ENCODE data around the gene FLYWCH1.

Gene FLYWCH1

DNA sequence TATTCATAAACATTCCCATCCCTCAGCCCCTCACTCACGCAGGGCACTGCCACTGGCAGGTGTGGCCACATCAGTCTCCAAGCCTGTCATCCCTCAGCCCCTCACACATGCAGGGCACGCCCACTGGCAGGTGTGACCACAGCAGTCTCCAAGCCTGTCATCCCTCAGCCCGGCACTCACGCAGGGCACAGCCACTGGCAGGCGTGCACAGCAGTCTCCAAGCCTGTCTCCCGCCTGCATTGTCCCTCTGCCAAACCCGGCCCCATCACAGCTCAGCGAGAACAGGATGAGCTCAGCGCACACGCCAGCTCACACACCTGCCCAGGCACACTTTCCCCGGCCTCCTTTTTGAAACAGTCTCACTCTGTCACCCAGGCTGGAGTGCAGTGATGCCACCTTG, 40.9 kb downstream of the FLYWCH1 start:
- DNase-seq (ENCODE audit: low read depth): no peak
- TF ChIP-seq, protein P1, sequence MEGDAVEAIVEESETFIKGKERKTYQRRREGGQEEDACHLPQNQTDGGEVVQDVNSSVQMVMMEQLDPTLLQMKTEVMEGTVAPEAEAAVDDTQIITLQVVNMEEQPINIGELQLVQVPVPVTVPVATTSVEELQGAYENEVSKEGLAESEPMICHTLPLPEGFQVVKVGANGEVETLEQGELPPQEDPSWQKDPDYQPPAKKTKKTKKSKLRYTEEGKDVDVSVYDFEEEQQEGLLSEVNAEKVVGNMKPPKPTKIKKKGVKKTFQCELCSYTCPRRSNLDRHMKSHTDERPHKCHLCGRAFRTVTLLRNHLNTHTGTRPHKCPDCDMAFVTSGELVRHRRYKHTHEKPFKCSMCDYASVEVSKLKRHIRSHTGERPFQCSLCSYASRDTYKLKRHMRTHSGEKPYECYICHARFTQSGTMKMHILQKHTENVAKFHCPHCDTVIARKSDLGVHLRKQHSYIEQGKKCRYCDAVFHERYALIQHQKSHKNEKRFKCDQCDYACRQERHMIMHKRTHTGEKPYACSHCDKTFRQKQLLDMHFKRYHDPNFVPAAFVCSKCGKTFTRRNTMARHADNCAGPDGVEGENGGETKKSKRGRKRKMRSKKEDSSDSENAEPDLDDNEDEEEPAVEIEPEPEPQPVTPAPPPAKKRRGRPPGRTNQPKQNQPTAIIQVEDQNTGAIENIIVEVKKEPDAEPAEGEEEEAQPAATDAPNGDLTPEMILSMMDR (IDR thresholded peaks at IDR 0.05; ENCODE audit: low read depth, low read length, missing control alignments): no peak
- H3K4me3 ChIP-seq (ENCODE audit: low read depth, low read length): no peak overlapping the region
- in situ Hi-C loops (cut with HindIII; ENCODE audit: low sequenced_read_pairs): no loop called here

DNA sequence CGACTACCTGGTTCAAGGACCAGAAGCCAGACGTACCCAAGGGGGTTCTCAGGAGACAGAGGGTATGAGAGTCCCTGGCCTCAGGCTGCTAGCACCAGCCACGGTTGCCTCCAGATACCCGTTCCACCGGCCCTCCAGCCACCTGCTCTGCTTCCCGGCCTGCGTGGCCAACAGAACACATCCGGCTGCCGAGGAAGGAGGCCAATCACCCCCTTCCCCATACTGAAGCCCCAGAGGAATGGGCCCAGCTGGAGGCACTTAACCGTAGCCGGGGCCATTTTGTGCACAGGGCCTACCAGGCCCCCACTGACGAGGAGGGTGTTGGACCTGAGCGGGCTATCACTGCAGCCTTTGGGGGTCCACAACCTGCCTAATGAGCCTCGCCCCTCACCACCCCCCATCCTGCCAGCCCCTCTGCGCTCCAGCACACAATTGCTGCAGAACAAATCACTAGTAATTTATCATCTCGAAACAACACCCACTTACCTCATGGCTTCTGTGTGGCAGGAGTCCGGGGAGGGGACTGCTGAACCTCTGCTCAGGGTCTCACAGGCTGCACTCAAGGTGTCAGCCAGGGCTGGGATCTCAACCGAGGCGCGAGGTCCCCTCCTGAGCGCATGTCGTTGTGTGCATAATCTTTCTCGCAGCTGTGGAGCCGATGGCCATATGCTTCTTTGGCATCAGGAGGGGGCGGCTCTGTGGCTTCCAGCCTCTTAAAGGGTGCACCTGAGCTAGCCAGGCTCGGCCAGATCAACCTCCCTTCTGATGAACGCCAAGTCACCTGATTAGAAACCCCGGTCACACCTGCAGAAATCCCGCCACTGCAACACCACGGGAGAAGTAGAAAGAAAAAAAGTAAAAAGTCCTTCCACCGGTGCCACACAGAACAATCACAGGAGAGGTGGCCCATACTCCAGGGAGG, 42.2 kb downstream of the FLYWCH1 start:
- in situ Hi-C loops (cut with HindIII; ENCODE audit: low sequenced_read_pairs): no loop called here
- H3K4me3 ChIP-seq (ENCODE audit: low read depth, low read length): no peak overlapping the region
- TF ChIP-seq, protein P1 (IDR thresholded peaks at IDR 0.05; ENCODE audit: low read depth, low read length, missing control alignments): no peak
- no peak for DNase-seq (ENCODE audit: low read depth)

DNA sequence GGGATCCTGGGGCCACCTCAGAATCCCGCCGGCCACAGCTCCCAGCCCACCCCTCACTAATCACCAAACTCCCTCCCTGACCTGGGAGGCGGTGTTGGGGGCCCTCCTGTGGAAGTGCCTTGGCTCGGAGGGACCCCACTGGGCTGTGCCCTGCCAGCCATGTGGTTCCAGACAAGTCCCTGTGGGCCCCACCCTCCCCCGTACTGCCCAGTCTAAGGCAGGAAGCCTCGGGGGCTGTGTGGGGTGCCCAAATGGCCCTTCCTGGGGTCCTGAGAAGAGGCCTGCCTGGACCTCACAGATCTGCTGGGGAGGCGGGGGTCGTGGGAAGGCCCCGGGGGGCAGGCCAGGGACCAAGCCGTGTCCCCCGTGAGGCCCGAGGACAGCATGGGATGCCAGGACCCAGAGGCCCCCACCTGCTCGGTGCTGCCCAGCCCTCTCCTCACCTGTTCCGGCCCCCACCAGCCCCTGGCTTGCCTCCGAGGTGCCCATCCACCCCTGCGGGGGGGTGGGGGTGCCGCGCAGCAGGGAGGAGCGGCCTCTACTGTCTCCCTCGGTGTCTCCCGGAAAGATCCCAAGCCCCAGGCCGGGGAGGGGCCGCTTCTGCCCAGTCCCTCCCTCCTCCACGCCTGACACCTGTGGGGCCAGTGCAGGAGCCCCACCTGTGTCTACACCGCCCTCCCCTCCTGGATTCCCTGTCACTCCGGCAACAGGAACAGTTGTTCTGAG, 43.1 kb downstream of the FLYWCH1 start:
- in situ Hi-C loops (cut with HindIII; ENCODE audit: low sequenced_read_pairs): no loop called here
- TF ChIP-seq, protein P1 (IDR thresholded peaks at IDR 0.05; ENCODE audit: low read depth, low read length, missing control alignments): no peak
- H3K4me3 ChIP-seq (ENCODE audit: low read depth, low read length): no peak overlapping the region

DNA sequence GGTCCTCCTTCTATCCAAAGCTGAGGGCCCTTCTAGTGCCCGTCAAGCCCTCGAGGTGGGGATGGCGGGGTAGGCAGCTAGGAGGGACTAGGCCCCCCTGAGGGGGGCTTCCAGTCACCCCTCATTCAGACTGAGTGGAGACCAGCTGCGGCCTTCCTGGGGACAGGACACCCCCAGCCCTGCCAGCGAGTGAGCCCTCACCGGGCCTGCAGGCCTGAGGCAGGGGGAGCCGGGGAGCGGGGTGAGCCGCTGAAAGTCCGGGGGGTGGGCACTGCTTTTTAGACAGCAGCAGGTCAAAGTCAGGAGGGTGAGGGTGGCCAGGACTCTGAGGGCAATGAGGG, 43.7 kb downstream of the FLYWCH1 start:
- TF ChIP-seq, protein P1 (IDR thresholded peaks at IDR 0.05; ENCODE audit: low read depth, low read length, missing control alignments): no peak
- H3K4me3 ChIP-seq (ENCODE audit: low read depth, low read length): no peak overlapping the region
- DNase-seq (ENCODE audit: low read depth): no peak
- in situ Hi-C loops (cut with HindIII; ENCODE audit: low sequenced_read_pairs): no loop called here

More for the DNA sequence above, 43.1 kb downstream of the FLYWCH1 start:
- no peak for DNase-seq (ENCODE audit: low read depth)

DNA sequence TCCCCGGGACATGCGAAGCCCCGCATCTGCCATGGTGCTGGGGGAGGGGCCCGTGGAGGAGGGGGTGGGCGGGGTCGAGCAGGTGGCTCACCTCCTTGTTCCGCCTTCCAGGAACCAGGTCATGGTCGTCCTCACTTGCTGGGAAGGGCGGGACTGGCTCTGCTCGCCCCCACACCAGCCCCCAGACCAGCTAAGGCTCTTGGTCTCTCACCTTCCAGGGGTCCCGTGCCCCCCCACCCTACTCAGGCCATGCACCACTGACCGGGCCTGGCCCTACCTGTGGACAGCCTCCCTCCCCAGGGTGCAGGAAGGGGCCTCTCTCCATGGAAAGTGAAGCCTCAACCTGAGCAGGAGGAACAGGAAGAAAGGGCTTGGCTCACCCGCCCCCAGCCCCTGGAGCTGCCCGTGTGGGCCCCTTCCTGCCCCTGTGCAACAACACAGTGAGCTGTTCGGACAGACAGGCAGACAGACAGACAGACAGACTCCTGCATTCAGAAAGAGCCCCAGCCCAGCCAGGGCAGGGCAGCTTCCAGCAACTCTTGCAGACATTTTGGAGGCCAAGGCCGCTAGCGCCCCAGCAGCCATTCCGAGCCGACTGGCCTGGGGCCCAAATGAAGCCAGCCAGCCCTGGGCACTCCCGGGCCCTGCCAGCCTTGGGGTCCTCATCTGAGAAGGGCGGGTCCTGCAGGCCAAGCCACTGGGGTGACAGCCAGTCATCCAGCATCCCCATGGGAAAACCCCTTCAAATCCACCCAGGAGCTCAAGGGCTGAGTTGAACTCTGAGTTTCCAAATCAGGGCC, 44.2 kb downstream of the FLYWCH1 start:
- DNase-seq (ENCODE audit: low read depth): no peak

More for the DNA sequence above, 44.2 kb downstream of the FLYWCH1 start:
- TF ChIP-seq, protein P1 (IDR thresholded peaks at IDR 0.05; ENCODE audit: low read depth, low read length, missing control alignments): no peak
- no peak overlapping the region for H3K4me3 ChIP-seq (ENCODE audit: low read depth, low read length)
- in situ Hi-C loops (cut with HindIII; ENCODE audit: low sequenced_read_pairs): no loop called here

All from astrocyte of the cerebellum (primary cell).